ENCODE data around the gene KNCN. TPM values are rescaled to one million over a fixed set of nuclear protein-coding genes. Genes with fewer than 3 reads are reported as not detected.

The KNCN gene
- not detected in 2 replicates for total RNA-seq (2014; rRNA removed; shearing (Covaris generic))

DNA sequence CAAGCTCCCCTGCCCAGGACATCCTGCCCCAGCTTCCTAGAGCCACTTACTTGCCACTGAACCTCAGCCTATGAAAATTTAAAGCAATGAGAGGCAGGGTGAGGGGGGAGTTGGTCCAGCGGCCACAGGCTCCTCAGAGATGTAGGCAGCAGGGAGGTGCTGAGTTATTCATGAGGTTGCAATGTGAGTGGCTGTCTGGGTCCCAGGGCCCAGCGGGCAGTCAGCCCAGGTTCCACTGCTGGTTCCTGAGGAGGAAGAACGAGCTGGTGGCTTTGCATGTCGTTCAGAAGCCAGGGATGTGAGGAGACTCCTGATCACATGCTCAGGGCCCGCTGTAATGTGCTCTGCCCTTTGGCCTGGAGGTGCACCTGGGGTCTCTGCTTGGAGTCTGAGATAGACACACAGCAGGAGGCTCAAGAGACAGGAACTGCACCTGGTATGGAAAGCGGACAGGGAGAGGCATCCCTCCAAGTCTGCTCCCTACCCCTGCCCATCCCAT lies at the start of gene KNCN:
Gene KNCN, minus strand, starts transcription at position 51 of the 499 bp plus-strand sequence. CDS start 432 bp downstream, outside the sequence.
- DNase-seq (ENCODE audit: low read depth), result no peak

DNA sequence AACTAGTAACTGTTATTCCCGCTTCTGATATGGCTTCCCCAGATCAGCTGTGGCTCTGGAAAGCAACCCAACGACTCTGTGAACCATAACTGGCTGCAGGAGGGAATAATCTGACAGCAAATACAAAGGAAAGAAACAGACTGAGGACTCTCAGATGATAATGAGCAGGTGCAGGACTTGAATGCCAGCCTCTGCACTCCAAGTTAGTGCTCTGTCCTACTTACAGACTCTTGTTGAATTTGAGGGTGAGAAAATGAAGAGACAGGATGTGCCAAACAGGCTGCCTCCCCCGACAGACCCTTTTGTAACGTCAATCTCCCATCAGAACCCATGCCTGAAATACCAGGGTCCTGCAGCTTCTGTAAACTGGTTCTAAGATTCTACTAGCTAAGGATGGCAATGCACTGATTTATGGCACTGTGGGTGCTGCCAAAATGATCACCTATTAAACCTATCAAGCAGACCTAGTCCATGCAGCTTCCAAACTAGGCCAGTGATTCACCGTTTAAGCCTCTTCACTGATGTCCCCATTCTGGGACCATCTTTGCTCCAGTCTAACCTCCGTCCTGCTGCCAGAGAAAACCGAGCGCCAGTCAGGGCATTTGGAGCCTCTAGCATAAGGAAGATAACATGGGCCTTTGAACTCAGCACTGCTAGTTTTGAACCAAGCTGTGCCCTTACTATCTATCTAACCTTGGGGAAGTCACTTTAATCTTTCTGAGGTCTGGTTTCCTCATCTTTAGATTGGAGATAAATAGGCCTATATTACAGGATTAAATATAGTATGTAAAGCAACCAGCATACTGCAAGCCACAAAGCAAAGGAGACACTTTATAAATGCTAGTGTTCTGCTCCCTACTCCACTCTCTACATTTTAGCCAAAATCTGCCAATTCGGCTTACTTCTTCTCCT lies 47.9 kb upstream of the KNCN start:
- no peak for DNase-seq (ENCODE audit: low read depth)

GRCh38 chr1:46596846-46597245 lies 45.4 kb upstream of the KNCN start:
- no peak for DNase-seq (ENCODE audit: low read depth)

DNA sequence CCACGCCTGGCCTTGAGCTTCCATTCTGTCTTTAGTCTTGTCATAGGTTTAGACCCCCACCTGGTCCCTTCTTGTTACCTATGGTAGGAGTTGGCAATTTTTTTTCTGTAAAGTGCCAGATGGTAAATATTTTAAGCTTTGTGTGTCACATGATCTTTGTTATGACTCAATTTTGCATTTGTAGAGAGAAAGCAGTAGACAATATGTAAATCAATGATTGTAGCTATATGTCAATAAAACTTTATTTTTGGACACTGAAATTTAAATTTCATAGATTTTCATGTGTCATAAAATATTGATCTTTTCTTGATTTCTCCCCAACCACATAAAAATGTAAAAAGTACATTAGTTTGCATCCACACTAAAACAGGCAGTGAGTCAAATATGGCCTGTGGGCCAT lies 44.6 kb upstream of the KNCN start:
- no peak for DNase-seq (ENCODE audit: low read depth)

DNA sequence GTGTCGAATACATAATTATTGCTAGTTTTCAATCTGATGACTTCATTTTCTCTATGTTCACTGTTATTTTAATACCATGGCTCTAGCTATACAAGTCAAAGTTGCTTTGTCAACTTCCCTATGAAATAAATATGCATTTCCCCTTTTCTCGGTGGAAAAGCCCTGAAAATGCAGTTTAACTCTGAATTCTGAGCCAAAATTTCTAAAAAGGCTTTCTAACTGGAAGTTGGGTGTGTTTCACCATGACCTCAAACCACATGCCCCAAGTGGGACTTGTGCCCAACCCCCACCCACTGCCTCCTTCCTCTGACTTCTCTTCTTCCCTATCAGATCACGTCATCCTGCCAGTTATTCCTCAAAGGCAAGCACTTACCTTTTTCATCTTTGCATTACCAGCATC lies 43.7 kb upstream of the KNCN start:
- no peak for DNase-seq (ENCODE audit: low read depth)

- no peak for DNase-seq (ENCODE audit: low read depth)
Observed at GRCh38 chr1:46594063-46594462, 42.6 kb upstream of the KNCN start.

DNA sequence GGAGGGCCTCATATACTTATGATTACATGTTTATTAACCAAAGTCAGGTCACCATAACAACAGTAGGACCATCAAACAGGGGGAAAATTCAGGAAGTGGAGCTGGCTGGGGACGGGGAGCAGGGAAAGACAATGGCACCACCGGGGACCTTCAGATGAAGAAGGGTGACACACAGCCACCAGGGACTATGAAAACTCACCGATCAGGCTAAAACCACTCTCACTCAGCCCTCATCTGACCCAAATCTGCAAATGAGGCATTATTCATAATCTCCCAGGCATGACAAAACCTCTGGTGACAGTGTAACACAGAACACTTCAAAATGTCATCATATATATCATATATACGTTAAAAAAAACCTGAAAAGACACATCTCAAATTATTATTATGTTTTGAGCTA lies 41.4 kb upstream of the KNCN start:
- no peak for DNase-seq (ENCODE audit: low read depth)

DNA sequence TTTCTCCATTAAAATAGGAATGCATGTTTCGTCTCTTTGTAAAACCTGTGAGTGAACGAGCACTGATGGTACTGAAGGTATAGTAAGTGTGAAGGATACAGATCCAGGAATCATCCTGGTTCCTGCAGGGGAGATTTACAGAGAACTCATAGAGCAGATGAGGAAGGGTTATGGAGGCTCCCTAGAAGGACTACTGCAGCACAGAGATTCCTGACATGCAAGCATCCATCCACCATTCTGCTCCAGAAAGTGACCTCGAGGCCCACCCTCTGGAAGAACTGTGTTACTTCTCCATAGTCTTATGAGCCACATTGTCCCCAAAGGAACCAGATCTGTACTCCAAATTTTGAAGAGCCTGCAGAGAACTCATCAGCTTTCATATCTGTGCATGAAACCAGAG lies 38.1 kb upstream of the KNCN start:
- DNase-seq (ENCODE audit: low read depth), result no peak

- DNase-seq (ENCODE audit: low read depth), result no peak
Observed at GRCh38 chr1:46587069-46587468, 35.6 kb upstream of the KNCN start.

DNA sequence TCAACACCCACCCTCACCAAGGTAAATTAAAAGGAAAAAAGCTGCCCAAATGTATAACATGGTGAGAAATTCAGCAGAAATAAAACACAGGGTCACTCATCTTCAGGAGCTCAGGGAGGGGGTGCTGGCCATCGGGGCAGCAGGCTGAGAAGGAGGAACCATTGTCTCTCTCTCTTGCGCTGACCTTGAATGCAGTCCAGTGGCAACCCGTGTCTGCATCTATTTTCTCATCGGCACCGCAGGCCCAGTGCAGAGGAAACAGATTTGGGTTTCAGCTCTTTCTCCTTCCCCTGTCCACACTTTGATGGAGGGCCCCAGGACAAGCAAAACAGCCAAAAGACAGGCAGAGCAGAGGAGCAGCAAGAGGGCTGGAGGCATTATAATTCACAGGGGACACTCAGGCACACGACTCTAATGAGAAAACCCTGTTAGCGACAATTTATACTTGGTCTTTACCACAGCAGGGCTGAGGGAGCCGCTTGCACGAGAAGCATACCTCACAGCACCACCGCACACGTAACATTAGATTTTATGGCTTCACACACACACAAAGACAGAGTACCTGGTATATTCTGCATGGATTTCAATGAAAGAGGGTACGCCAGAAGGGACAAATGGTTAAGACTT lies 34.0 kb upstream of the KNCN start:
- no peak for DNase-seq (ENCODE audit: low read depth)

GRCh38 chr1:46583494-46583893 lies 32.0 kb upstream of the KNCN start:
- DNase-seq (ENCODE audit: low read depth), result no peak

- no peak for DNase-seq (ENCODE audit: low read depth)
Observed at GRCh38 chr1:46582972-46583371, 31.5 kb upstream of the KNCN start.

GRCh38 chr1:46581681-46582455 lies 30.4 kb upstream of the KNCN start:
- no peak for DNase-seq (ENCODE audit: low read depth)

DNA sequence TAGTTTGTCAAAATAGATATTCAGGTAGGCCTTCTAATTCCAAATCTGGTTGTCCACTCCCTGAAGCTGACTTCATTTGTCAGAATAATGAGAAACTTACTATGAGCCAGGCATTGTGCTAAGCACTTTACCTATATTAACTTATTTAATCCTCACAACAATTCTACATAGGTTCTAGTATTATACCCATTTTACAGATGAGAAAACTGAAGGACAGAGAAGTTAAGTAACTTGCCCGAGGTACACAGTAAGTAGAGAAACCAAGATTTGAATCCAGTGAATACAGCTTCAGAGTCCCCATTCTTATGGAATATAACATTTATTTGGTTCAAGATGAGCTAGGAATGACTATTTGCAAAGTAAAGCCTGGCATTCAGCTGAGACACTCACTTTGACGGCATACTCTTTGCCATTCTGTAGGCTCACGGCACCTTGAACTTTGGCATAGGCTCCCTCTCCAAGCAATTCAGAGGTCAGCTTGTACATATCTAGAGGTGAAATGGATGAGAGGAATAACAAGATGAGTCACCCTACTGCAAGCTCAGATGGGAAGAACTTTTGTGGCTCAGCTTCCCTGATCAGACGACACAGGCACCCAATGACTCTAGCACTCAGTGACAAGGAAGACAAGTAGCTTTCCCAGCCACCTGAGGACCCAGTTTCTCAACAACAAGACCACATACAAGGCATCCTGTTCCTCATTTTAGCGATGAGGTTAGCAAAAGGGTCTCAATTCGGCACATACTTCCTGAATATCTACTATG lies 28.9 kb upstream of the KNCN start:
- no peak for DNase-seq (ENCODE audit: low read depth)

GRCh38 chr1:46577671-46578070 lies 26.2 kb upstream of the KNCN start:
- DNase-seq (ENCODE audit: low read depth), result no peak

DNA sequence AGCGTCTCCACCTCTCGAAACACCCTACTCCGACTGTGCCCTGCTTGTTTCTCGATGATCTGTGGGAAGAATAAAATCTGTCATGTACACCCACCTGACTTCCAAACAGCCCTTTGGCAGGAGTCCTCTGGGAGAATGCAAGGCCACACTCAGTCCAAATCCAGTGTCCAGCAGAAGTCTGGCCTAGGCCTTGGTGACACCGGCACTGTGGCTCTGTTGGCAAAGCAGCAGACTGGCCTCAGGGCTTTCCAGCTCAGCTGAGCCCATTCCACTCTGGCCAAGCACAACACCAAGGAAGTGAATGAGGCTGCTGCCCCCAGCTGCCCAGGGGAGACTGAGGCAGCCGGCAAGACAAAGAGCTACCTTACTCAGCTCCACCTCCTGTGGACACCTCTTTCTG lies 25.1 kb upstream of the KNCN start:
- DNase-seq (ENCODE audit: low read depth), result no peak

DNA sequence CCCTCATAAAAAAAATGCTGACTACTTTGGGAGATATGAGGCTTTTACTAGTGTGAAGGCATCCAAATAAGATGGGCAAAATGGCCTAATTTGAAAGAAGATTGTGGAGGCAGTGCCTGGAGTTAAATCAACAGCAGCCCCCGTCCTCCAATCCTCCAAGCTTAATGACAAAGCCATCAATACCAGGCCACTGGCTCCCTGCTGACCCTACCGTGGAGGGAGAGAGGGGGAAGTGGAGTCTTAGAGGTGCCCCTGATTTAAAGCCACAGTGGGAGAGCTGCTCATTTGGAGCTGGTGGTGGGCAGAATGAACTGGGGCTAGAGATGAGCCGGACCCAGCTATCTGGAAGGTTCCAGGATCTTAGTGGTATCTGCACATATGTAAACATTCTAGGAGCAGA lies 24.3 kb upstream of the KNCN start:
- DNase-seq (ENCODE audit: low read depth), result no peak

DNA sequence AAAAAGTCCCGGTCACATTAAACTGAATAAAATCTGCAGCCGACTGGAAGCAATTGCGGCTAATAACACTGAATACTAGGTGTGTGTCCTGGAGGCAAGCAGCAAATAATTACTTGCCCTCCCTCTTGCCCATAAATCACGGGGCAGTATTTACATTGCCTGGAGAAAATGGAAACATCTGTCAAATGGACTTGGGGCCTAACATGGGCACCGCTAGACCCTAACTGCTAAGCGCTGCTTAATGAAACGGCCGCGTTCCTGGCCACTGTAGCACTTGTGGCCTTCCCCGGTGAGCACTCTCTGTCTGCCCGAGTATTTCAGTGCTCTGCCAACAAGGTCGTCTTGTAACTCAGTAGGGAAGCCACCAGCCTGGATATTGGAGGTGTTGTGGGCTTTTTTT lies 23.9 kb upstream of the KNCN start:
- DNase-seq (ENCODE audit: low read depth), result no peak

DNA sequence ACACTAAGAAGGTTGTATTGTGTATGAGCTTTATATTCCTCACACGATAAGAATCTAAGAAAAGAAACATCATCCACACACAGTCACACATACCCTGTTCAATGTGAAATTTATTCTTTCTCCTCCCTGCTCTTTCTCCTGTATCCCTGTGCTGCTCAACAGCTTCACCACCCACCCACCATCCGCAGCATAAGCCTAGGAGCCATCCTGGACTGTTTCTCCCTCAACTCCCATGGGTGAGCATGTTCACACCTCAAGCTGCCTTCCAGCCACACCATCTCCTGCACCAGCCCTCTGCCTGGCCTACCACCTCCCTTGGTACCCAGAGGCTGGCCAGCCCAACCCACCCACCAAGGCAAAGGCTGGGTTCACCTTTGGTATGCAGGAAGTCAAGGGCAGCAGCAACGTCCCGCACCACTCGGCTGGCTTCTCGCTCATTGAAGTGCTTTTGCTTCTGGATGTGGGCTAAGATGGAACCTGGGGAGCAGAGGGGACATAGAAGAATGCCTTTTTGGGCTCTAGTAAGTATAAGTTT lies 20.3 kb upstream of the KNCN start:
- DNase-seq (ENCODE audit: low read depth), result no peak

DNA sequence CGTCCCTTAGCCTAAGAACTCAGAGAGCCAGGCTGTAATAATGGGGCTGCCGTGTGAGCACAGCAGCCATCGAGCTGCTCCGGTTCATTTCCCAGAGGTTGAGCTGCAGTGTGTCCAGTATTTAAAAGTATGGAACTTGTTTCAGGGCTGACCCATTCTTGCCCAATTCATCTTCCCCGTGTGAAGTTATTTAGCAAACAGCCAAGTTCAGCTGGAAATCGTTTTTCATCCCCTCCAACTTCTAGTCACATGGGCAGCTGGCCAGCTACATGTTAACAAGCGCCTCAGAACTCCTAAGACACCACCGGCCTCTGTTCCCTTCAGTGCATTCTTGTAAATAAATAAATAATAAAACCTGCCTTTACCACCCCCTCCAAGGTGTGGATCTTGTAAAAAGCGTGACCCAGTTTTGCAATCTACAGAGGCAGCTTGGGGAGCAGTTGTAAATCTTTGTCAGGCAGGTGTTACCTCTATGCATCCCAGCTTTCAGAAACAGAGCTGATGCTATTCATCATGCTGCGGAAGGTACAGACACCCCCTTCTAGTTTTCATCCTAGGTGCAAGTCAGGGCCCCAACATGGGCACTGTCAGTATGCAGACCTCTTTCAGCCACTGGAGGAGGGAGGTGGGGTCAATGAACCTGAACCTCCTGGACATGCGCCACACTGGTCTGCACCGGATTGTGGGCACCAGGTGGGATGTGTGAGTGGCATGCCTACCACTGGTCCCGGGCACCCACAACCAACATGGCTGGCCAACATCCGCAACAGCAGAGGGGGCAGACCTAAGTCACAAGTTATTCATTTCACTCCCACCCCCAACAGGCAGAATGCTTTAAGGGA lies 18.7 kb upstream of the KNCN start:
- DNase-seq (ENCODE audit: low read depth), result no peak

Measured in Daoy (cell line).